ENCODE measurements around the gene CYP4A22.

The CYP4A22 gene

DNA sequence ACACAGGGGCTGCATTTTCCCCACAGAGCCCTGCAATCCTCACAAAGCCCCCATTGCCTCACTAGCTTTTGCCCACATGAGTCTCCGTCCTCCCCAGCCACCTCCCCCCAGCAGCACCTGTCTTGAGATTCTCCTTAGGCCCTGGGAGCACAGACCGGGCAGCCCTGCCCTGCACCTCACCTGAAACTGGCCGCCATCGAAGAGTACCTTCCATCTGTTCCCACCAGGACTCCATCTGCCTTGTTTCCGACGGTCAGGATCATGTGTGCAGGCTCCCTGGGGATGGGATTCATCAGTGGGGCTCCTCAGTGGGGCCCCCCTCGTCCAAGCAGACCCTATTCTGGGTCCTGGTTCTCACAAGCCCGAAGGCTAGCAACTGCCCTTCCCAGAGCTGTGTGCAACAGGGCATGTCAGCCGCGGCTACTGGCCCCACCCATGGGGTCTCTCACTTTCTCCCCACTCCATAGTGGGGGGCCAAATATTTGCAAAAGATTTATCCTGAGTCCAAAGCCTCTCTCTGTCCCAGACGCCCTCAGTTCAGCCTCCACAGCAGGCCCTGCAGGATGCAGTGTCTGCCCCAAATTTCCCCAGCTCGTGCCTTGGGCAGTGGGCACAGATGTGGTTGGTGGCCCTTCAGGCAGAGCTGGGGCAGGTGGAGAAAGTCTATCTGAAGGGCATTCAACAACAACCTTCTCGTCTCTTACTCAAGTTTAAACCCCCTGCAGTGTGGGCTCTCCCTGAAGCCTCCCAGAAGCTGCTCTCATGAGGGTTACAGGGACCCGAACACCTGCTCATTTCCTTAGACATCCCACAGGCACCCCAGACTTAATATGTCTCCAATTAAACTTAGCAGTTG lies 47.8 kb downstream of the CYP4A22 start:
- DNase-seq (ENCODE audit: low read depth): no peak

GRCh38 chr1:47186267-47187185 lies 49.3 kb downstream of the CYP4A22 start:
- no peak for TF ChIP-seq CTCF (IDR thresholded peaks at IDR 0.05; ENCODE audit: low read length, missing control alignments)
- H3K4me3 ChIP-seq (replicated peaks; ENCODE audit: low read depth, low read length): no peak overlapping the region
- DNase-seq (ENCODE audit: low read depth): no peak

More for the DNA sequence above, 47.8 kb downstream of the CYP4A22 start:
- no peak for TF ChIP-seq CTCF (IDR thresholded peaks at IDR 0.05; ENCODE audit: low read length, missing control alignments)
- no peak overlapping the region for H3K4me3 ChIP-seq (replicated peaks; ENCODE audit: low read depth, low read length)

GRCh38 chr1:47187231-47187925 lies 50.1 kb downstream of the CYP4A22 start:
- no peak overlapping the region for H3K4me3 ChIP-seq (replicated peaks; ENCODE audit: low read depth, low read length)
- DNase-seq (ENCODE audit: low read depth): no peak
- TF ChIP-seq CTCF (IDR thresholded peaks at IDR 0.05; ENCODE audit: low read length, missing control alignments): no peak

DNA sequence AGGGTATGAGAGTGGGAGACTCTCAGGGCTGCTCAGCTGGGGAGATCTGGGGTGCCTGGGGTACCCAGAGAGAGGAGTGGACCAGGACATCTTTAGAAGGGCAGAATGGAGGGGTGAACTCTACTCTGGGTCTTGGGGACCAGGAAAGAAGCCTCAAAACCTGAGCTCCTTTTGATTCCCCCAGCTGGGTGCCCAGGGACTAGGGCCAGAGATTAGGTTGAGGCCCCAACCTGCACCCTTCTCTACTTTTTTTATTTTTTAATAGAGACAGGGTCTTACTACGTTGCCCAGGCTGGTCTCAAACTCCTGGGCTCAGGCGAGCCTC lies 50.6 kb downstream of the CYP4A22 start:
- DNase-seq (ENCODE audit: low read depth): no peak
- no peak overlapping the region for H3K4me3 ChIP-seq (replicated peaks; ENCODE audit: low read depth, low read length)

GRCh38 chr1:47188791-47189785 lies 51.8 kb downstream of the CYP4A22 start:
- no peak for DNase-seq (ENCODE audit: low read depth)
- no peak overlapping the region for H3K4me3 ChIP-seq (replicated peaks; ENCODE audit: low read depth, low read length)
- no peak for TF ChIP-seq CTCF (IDR thresholded peaks at IDR 0.05; ENCODE audit: low read length, missing control alignments)

More for the DNA sequence above, 50.6 kb downstream of the CYP4A22 start:
- no peak for TF ChIP-seq CTCF (IDR thresholded peaks at IDR 0.05; ENCODE audit: low read length, missing control alignments)

Measured in fibroblast of pulmonary artery (primary cell).